ENCODE measurements around the gene SCYL2.
A peak's percentile ranks its signal among the peaks of the same experiment; 100 is the strongest.
"Not testable (repeated sequence)": the region's sequence is repeated elsewhere in the genome, so short reads cannot be mapped to it uniquely, and the experiment has no call there.

The SCYL2 gene

GRCh38 chr12:100329800-100330199 is 62.8 kb downstream of the SCYL2 start:
- no peak for DNase-seq

GRCh38 chr12:100331871-100332270 is 64.9 kb downstream of the SCYL2 start:
- no peak for DNase-seq

- no peak for DNase-seq
Measured at GRCh38 chr12:100332852-100333251, 65.9 kb downstream of the SCYL2 start.

GRCh38 chr12:100337299-100337698 is 70.3 kb downstream of the SCYL2 start:
- no peak for DNase-seq

GRCh38 chr12:100337727-100338126 is 70.8 kb downstream of the SCYL2 start:
- no peak for DNase-seq

GRCh38 chr12:100339071-100339470 is 72.1 kb downstream of the SCYL2 start:
- DNase-seq = no peak

GRCh38 chr12:100342897-100343296 is 75.9 kb downstream of the SCYL2 start:
- DNase-seq = not testable (repeated sequence)

- not testable (repeated sequence) for DNase-seq
Measured at GRCh38 chr12:100344351-100344750, 77.4 kb downstream of the SCYL2 start.

- no peak for DNase-seq
Measured at GRCh38 chr12:100345020-100345767, 78.2 kb downstream of the SCYL2 start.

- no peak for DNase-seq
Measured at GRCh38 chr12:100346660-100347059, 79.7 kb downstream of the SCYL2 start.

GRCh38 chr12:100348657-100349454 is 81.9 kb downstream of the SCYL2 start:
- DNase-seq = peak; percentile 32

- peak; percentile 45 for DNase-seq
Measured at GRCh38 chr12:100356644-100357223, 89.8 kb downstream of the SCYL2 start, which contains the start of gene SLC17A8. TSS of gene SLC17A8 (plus strand) at chr12:100357074. CDS start at chr12:100357392, 318 bp downstream.

GRCh38 chr12:100359248-100359647 is 92.3 kb downstream of the SCYL2 start:
- peak; percentile 42 for DNase-seq

- DNase-seq = peak; percentile 14
Measured at GRCh38 chr12:100359822-100360221, 92.8 kb downstream of the SCYL2 start.

- no peak for DNase-seq
Measured at GRCh38 chr12:100360450-100360849, 93.5 kb downstream of the SCYL2 start.

- no peak for DNase-seq
Measured at GRCh38 chr12:100364324-100364723, 97.3 kb downstream of the SCYL2 start.

- DNase-seq = no peak
Measured at GRCh38 chr12:100365411-100365810, 98.4 kb downstream of the SCYL2 start.

- DNase-seq = no peak
Measured at GRCh38 chr12:100368066-100368465, 101.1 kb downstream of the SCYL2 start.

GRCh38 chr12:100371146-100371545 is 104.2 kb downstream of the SCYL2 start:
- DNase-seq = no peak

GRCh38 chr12:100372853-100373640 is 106.1 kb downstream of the SCYL2 start:
- peak; percentile 41 for DNase-seq

- DNase-seq = peak; percentile 6
Measured at GRCh38 chr12:100375038-100375735, 108.2 kb downstream of the SCYL2 start.

GRCh38 chr12:100376161-100376560 is 109.2 kb downstream of the SCYL2 start:
- no peak for DNase-seq
